ENCODE measurements around the gene NTN4.

The NTN4 gene

DNA sequence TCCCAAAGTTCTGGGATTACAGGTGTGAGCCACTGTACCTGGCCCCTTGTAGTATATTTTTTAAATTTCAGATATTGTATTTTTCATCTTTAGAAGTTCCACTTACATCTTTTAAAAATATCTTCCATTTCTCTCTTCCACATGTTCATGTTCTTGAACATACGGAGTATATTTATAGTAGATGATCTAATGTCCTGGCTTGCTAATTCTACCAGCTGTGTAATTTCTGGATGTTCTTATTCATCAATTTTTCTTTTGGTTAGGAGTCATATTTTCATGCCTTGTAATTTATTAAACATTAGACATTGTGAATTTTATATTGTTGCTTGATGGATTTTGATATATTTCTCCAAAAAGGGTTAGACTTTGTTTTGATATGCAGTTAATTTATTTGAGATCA lies 30.8 kb downstream of the NTN4 start:
- 0 out of 2 replicates have a peak, but pooled peaks cover 3% of the 10 kb centered on the region for H3K27me3 ChIP-seq (ENCODE audit: insufficient read depth, low read length)
- H3F3A ChIP-seq (ENCODE audit: insufficient read depth, low read length), result no peaks in the 10 kb centered on the region
- no peak overlapping the region for H3K4me3 ChIP-seq (ENCODE audit: low read depth, low read length, poor library complexity, severe bottlenecking)
- no peaks in the 10 kb centered on the region for H3K79me2 ChIP-seq (ENCODE audit: insufficient read depth, low read length)
- no peaks in the 10 kb centered on the region for H4K20me1 ChIP-seq (ENCODE audit: insufficient read depth, low read length)
- no peak overlapping the region for H3K4me2 ChIP-seq (ENCODE audit: low read length)
- no peak overlapping the region for H2AFZ ChIP-seq (ENCODE audit: low read length)
- TF ChIP-seq, protein P1, sequence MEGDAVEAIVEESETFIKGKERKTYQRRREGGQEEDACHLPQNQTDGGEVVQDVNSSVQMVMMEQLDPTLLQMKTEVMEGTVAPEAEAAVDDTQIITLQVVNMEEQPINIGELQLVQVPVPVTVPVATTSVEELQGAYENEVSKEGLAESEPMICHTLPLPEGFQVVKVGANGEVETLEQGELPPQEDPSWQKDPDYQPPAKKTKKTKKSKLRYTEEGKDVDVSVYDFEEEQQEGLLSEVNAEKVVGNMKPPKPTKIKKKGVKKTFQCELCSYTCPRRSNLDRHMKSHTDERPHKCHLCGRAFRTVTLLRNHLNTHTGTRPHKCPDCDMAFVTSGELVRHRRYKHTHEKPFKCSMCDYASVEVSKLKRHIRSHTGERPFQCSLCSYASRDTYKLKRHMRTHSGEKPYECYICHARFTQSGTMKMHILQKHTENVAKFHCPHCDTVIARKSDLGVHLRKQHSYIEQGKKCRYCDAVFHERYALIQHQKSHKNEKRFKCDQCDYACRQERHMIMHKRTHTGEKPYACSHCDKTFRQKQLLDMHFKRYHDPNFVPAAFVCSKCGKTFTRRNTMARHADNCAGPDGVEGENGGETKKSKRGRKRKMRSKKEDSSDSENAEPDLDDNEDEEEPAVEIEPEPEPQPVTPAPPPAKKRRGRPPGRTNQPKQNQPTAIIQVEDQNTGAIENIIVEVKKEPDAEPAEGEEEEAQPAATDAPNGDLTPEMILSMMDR (IDR thresholded peaks at IDR 0.05; ENCODE audit: low read length), result no peak
- TF ChIP-seq EZH2 (IDR thresholded peaks at IDR 0.05; ENCODE audit: borderline replicate concordance, low read length), result no peak
- H3K9ac ChIP-seq (ENCODE audit: low read length), result no peak overlapping the region
- H3K9me2 ChIP-seq (ENCODE audit: low read depth, low read length), result no peaks in the 10 kb centered on the region
- no peaks in the 10 kb centered on the region for H3K4me1 ChIP-seq (ENCODE audit: insufficient read depth, low read length, severe bottlenecking)
- H3K27ac ChIP-seq (ENCODE audit: low read depth, low read length, poor library complexity, severe bottlenecking), result no peak overlapping the region
- no peaks in the 10 kb centered on the region for H3K9me3 ChIP-seq (ENCODE audit: low read length)
- no peaks in the 10 kb centered on the region for H3K36me3 ChIP-seq (ENCODE audit: insufficient read depth, low read length)

DNA sequence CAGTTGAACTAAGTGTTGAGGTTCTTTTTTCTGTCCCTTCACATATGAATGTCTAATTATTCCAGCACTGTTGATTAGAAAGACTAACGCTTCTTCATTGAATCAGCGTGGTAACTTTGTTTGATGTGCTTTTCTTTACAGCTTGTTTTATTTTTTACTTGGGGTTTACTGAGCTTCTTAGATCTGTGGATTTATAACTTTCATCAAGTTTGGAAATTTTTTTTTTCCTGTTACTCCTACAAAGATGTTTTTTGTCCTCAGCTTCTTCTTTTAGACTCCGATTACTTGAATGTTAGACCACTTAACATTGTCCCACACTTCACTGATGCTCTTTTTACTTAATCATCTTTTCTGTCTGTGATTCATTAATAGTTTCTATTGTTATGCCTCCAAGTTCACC lies 31.5 kb downstream of the NTN4 start:
- H3K4me3 ChIP-seq (ENCODE audit: low read depth, low read length, poor library complexity, severe bottlenecking), result no peak overlapping the region
- H2AFZ ChIP-seq (ENCODE audit: low read length), result no peak overlapping the region
- no peaks in the 10 kb centered on the region for H3K9me3 ChIP-seq (ENCODE audit: low read length)
- H3K79me2 ChIP-seq (ENCODE audit: insufficient read depth, low read length), result no peaks in the 10 kb centered on the region
- TF ChIP-seq, protein P1 (IDR thresholded peaks at IDR 0.05; ENCODE audit: low read length), result no peak
- no peak for TF ChIP-seq EZH2 (IDR thresholded peaks at IDR 0.05; ENCODE audit: borderline replicate concordance, low read length)
- H3F3A ChIP-seq (ENCODE audit: insufficient read depth, low read length), result no peaks in the 10 kb centered on the region
- no peaks in the 10 kb centered on the region for H3K4me1 ChIP-seq (ENCODE audit: insufficient read depth, low read length, severe bottlenecking)
- no peak overlapping the region for H3K27ac ChIP-seq (ENCODE audit: low read depth, low read length, poor library complexity, severe bottlenecking)
- H4K20me1 ChIP-seq (ENCODE audit: insufficient read depth, low read length), result no peaks in the 10 kb centered on the region
- H3K4me2 ChIP-seq (ENCODE audit: low read length), result no peak overlapping the region
- H3K9ac ChIP-seq (ENCODE audit: low read length), result no peak overlapping the region
- no peaks in the 10 kb centered on the region for H3K9me2 ChIP-seq (ENCODE audit: low read depth, low read length)
- H3K36me3 ChIP-seq (ENCODE audit: insufficient read depth, low read length), result no peaks in the 10 kb centered on the region
- 0 out of 2 replicates have a peak, but pooled peaks cover 3% of the 10 kb centered on the region for H3K27me3 ChIP-seq (ENCODE audit: insufficient read depth, low read length)

DNA sequence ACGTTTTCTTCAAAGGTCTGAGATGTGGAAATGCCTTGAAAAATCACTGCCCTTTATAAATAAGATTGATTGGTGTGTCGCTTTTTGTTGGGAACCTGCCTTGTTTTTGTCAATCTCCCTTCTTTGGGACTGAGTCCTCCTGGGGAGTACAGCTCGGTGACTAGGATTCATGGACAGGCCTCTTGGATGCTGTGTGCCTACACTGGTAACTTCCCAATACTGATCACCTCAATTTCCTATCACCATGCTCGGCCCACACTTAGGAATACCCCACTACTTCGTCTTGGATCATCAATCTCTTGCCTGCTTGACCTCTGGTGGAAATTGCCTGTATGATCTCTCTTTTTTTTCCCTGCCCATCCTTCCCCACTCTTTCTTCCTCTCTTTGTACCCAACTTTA lies 34.2 kb downstream of the NTN4 start:
- Histone ChIP-seq H4K20me1 (ENCODE audit: insufficient read depth, low read length) (no peaks in the 10 kb centered on the region), H3K36me3 (ENCODE audit: insufficient read depth, low read length) (no peaks in the 10 kb centered on the region), H2AFZ (ENCODE audit: low read length) (no peak overlapping the region), H3K9me3 (ENCODE audit: low read length) (no peaks in the 10 kb centered on the region), H3K9ac (ENCODE audit: low read length) (no peak overlapping the region), H3K27me3 (ENCODE audit: insufficient read depth, low read length) (0 out of 2 replicates have a peak, but pooled peaks cover 3% of the 10 kb centered on the region), H3K27ac (ENCODE audit: low read depth, low read length, poor library complexity, severe bottlenecking) (no peak overlapping the region), H3K4me3 (ENCODE audit: low read depth, low read length, poor library complexity, severe bottlenecking) (no peak overlapping the region), H3K4me1 (ENCODE audit: insufficient read depth, low read length, severe bottlenecking) (no peaks in the 10 kb centered on the region), H3F3A (ENCODE audit: insufficient read depth, low read length) (no peaks in the 10 kb centered on the region), H3K79me2 (ENCODE audit: insufficient read depth, low read length) (no peaks in the 10 kb centered on the region), H3K9me2 (ENCODE audit: low read depth, low read length) (no peaks in the 10 kb centered on the region), H3K4me2 (ENCODE audit: low read length) (no peak overlapping the region)
- TF ChIP-seq EZH2 (IDR thresholded peaks at IDR 0.05; ENCODE audit: borderline replicate concordance, low read length), result no peak
- TF ChIP-seq, protein P1 (IDR thresholded peaks at IDR 0.05; ENCODE audit: low read length), result no peak

Measured in OCI-LY1 (cell line).